HEK293 (cell line): ENCODE measurements around the gene CDH11.

Experiments used
- CTCF ChIA-PET: fragments of 350-600 bp; formaldehyde crosslinking; extraction: SDS; loops from one replicate; lab custom pipeline; 2021; ENCODE audit warnings: antibody characterized with exemption; lab: Yijun Ruan, JAX
- POLR2A ChIA-PET: fragments of 300-600 bp; formaldehyde crosslinking; extraction: SDS; loops from one replicate; lab custom pipeline; 2020; ENCODE audit warnings: antibody characterized with exemption, inconsistent platforms; lab: Yijun Ruan, JAX
- H3K27ac ChIP-seq: fragments of 200-500 bp; sonication (Bioruptor generic); 2 replicates; pipeline ENCODE4 v1.5.1; 2014; ENCODE audit warnings: low read depth, low read length, control low read depth, inconsistent platforms; ENCODE audit errors: extremely low read depth
- H3K36me3 ChIP-seq, 2 experiments: fragments of 200-500 bp in 1 of 2; sonication (Bioruptor generic) in 1 of 2; 1 replicate in 1 of 2; 2 replicates in 1 of 2; pipeline ENCODE4 v1.5.1; 2014 to 2017; ENCODE audit warnings: inconsistent platforms in 2 of 2, low read length in 2 of 2; ENCODE audit not compliant: control insufficient read depth in 2 of 2, insufficient read depth in 1 of 2
- H3K4me1 ChIP-seq: fragments of 200-500 bp; sonication (Bioruptor generic); 2 replicates; pipeline ENCODE4 v1.5.1; 2014; ENCODE audit warnings: mild to moderate bottlenecking, low read length, inconsistent platforms; ENCODE audit not compliant: control insufficient read depth, insufficient read depth
- H3K4me3 ChIP-seq: 2 replicates; pipeline ENCODE4 v1.5.1; 2011; ENCODE audit warnings: low read depth, mild to moderate bottlenecking, control low read depth, low read length, moderate library complexity
- H3K9me3 ChIP-seq: fragments of 200-500 bp; sonication (Bioruptor generic); 2 replicates; pipeline ENCODE4 v1.5.1; 2014; ENCODE audit warnings: low read depth, low read length, inconsistent platforms; ENCODE audit not compliant: control insufficient read depth, insufficient read depth
- BCL11B ChIP-seq: fragments of 450-650 bp; formaldehyde crosslinking; IDR thresholded peaks from 2 replicates; pipeline ENCODE4 v1.5.1; 2016; ENCODE audit warnings: low read depth, missing biosample characterization, missing genetic modification characterization
- MYNN ChIP-seq: fragments of 450-650 bp; formaldehyde crosslinking; IDR thresholded peaks from 2 replicates; pipeline ENCODE4 v1.5.1; 2016; ENCODE audit warnings: missing biosample characterization, missing genetic modification characterization, borderline replicate concordance
- SP3 ChIP-seq: fragments of 450-650 bp; formaldehyde crosslinking; IDR thresholded peaks from 2 replicates; pipeline ENCODE4 v1.5.1; 2016; ENCODE audit warnings: missing biosample characterization, missing genetic modification characterization
- TRIM28 ChIP-seq: IDR thresholded peaks from 2 replicates; pipeline ENCODE4 v1.6.1; 2011; ENCODE audit warnings: low read length, control low read depth, borderline replicate concordance
- ZBTB17 ChIP-seq: fragments of 450-650 bp; formaldehyde crosslinking; IDR thresholded peaks from 2 replicates; pipeline ENCODE4 v1.5.1; 2016; ENCODE audit warnings: missing biosample characterization, missing genetic modification characterization
- ZBTB48 ChIP-seq: fragments of 450-650 bp; formaldehyde crosslinking; IDR thresholded peaks from 2 replicates; pipeline ENCODE4 v1.5.1; 2016; ENCODE audit warnings: missing biosample characterization, missing genetic modification characterization
- ZBTB8A ChIP-seq: fragments of 450-650 bp; formaldehyde crosslinking; IDR thresholded peaks from 2 replicates; pipeline ENCODE4 v1.5.1; 2016; ENCODE audit warnings: missing biosample characterization, missing genetic modification characterization
- ZNF10 ChIP-seq: fragments of 450-650 bp; formaldehyde crosslinking; IDR thresholded peaks from 2 replicates; pipeline ENCODE4 v1.5.1; 2017; ENCODE audit warnings: missing biosample characterization, missing genetic modification characterization
- ZNF174 ChIP-seq: fragments of 450-650 bp; formaldehyde crosslinking; IDR thresholded peaks from 2 replicates; pipeline ENCODE4 v1.5.0; 2017; ENCODE audit warnings: missing biosample characterization, mild to moderate bottlenecking, missing genetic modification characterization
- ZNF211 ChIP-seq: fragments of 450-650 bp; formaldehyde crosslinking; IDR thresholded peaks from 2 replicates; pipeline ENCODE4 v1.5.1; 2016; ENCODE audit warnings: low read depth, missing biosample characterization, missing genetic modification characterization
- ZNF239 ChIP-seq: fragments of 450-650 bp; formaldehyde crosslinking; IDR thresholded peaks from 2 replicates; pipeline ENCODE4 v1.5.1; 2016; ENCODE audit warnings: missing biosample characterization, missing genetic modification characterization
- ZNF350 ChIP-seq: fragments of 450-650 bp; formaldehyde crosslinking; IDR thresholded peaks from 2 replicates; pipeline ENCODE4 v1.5.0; 2017; ENCODE audit warnings: missing biosample characterization, mild to moderate bottlenecking, missing genetic modification characterization
- ZNF48 ChIP-seq: fragments of 450-650 bp; formaldehyde crosslinking; IDR thresholded peaks from 2 replicates; pipeline ENCODE4 v1.5.1; 2016; ENCODE audit warnings: missing biosample characterization, missing genetic modification characterization
- ZNF623 ChIP-seq: fragments of 450-650 bp; formaldehyde crosslinking; IDR thresholded peaks from 2 replicates; pipeline ENCODE4 v1.5.1; 2016; ENCODE audit warnings: missing biosample characterization, missing genetic modification characterization
- ZNF658 ChIP-seq: fragments of 450-650 bp; formaldehyde crosslinking; IDR thresholded peaks from 2 replicates; pipeline ENCODE4; 2016; ENCODE audit warnings: missing biosample characterization, missing genetic modification characterization
- ZNF677 ChIP-seq: fragments of 450-650 bp; IDR thresholded peaks from 2 replicates; pipeline ENCODE4 v1.5.0; 2018; ENCODE audit warnings: missing biosample characterization, mild to moderate bottlenecking, missing genetic modification characterization, moderate library complexity
- ZNF707 ChIP-seq: fragments of 450-650 bp; formaldehyde crosslinking; IDR thresholded peaks from 2 replicates; pipeline ENCODE4 v1.5.1; 2016; ENCODE audit warnings: missing biosample characterization, missing genetic modification characterization
- ZNF776 ChIP-seq: fragments of 450-650 bp; formaldehyde crosslinking; IDR thresholded peaks from 2 replicates; pipeline ENCODE4 v1.5.0; 2017; ENCODE audit warnings: missing biosample characterization, missing genetic modification characterization, borderline replicate concordance
- ZNF777 ChIP-seq: fragments of 450-650 bp; formaldehyde crosslinking; IDR thresholded peaks from 2 replicates; pipeline ENCODE4 v1.5.1; 2017; ENCODE audit warnings: missing biosample characterization, missing genetic modification characterization, borderline replicate concordance
- ZNF791 ChIP-seq: fragments of 450-650 bp; formaldehyde crosslinking; IDR thresholded peaks from 2 replicates; pipeline ENCODE4 v1.5.1; 2016; ENCODE audit warnings: missing biosample characterization, missing genetic modification characterization
- ZNF830 ChIP-seq: fragments of 450-650 bp; IDR thresholded peaks from 2 replicates; pipeline ENCODE4 v1.5.0; 2018; ENCODE audit warnings: missing biosample characterization, missing genetic modification characterization, low read depth, mild to moderate bottlenecking, moderate library complexity
- ZNF837 ChIP-seq: fragments of 450-650 bp; formaldehyde crosslinking; IDR thresholded peaks from 2 replicates; pipeline ENCODE4 v1.5.1; 2016; ENCODE audit warnings: missing biosample characterization, missing genetic modification characterization
- TF ChIP-seq, protein P1 (sequence below): fragments of 450-650 bp; formaldehyde crosslinking; IDR thresholded peaks from 2 replicates; pipeline ENCODE4 v1.5.1; 2017; ENCODE audit warnings: missing biosample characterization, missing genetic modification characterization
- TF ChIP-seq, protein P2 (sequence below): fragments of 450-650 bp; formaldehyde crosslinking; IDR thresholded peaks from 2 replicates; pipeline ENCODE4 v1.5.1; 2016; ENCODE audit warnings: missing biosample characterization, missing genetic modification characterization
- TF ChIP-seq, protein P3 (sequence below): fragments of 450-650 bp; formaldehyde crosslinking; IDR thresholded peaks from 2 replicates; pipeline ENCODE4; 2016; ENCODE audit warnings: missing biosample characterization, missing genetic modification characterization
- TF ChIP-seq, protein P4 (sequence below): sonication (generic); formaldehyde crosslinking; IDR thresholded peaks from 2 replicates; pipeline ENCODE4 v1.8.1; 2022; ENCODE audit warnings: mild to moderate bottlenecking, moderate library complexity, missing genetic modification reagents

CDH11 gene

DNA sequence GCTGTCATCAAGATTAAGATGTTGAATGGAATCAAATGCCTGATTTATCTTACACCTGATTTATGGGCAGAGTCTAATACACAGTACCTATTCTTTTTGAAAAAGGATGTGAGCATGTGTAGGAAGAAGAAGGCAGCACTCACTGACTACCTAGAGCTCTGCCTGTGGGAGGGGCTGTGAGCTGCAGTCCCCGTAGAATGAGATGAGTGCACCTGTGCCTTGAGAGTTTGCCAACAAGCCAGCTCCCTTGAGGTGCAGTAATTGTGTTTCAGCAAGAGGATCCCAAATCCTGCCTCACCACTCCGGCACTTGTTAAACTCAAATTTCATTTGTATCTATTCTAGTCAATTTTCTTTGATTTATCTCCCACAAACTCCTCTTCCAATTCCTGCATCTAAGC is 46.0 kb downstream of the CDH11 start (continued):
- TF ChIP-seq ZNF211 (tag by site-specific recombination) = no peak
- TF ChIP-seq BCL11B (tag by site-specific recombination) = no peak
- no peak for TF ChIP-seq ZNF777 (tag by site-specific recombination)
- no peak for TF ChIP-seq ZNF837 (tag by site-specific recombination)
- no peak for TF ChIP-seq ZBTB48 (tag by site-specific recombination)
- TF ChIP-seq ZBTB17 (tag by site-specific recombination) = no peak
- TF ChIP-seq, protein P1, sequence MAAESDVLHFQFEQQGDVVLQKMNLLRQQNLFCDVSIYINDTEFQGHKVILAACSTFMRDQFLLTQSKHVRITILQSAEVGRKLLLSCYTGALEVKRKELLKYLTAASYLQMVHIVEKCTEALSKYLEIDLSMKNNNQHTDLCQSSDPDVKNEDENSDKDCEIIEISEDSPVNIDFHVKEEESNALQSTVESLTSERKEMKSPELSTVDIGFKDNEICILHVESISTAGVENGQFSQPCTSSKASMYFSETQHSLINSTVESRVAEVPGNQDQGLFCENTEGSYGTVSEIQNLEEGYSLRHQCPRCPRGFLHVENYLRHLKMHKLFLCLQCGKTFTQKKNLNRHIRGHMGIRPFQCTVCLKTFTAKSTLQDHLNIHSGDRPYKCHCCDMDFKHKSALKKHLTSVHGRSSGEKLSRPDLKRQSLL = no peak
- TF ChIP-seq TRIM28 = no peak
- TF ChIP-seq ZBTB8A = no peak
- TF ChIP-seq ZNF174 (tag by site-specific recombination) = no peak
- no peak for TF ChIP-seq ZNF830 (tag by site-specific recombination)
- TF ChIP-seq, protein P2, sequence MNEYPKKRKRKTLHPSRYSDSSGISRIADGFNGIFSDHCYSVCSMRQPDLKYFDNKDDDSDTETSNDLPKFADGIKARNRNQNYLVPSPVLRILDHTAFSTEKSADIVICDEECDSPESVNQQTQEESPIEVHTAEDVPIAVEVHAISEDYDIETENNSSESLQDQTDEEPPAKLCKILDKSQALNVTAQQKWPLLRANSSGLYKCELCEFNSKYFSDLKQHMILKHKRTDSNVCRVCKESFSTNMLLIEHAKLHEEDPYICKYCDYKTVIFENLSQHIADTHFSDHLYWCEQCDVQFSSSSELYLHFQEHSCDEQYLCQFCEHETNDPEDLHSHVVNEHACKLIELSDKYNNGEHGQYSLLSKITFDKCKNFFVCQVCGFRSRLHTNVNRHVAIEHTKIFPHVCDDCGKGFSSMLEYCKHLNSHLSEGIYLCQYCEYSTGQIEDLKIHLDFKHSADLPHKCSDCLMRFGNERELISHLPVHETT (tag by site-specific recombination) = no peak
- no peak for TF ChIP-seq SP3 (tag by site-specific recombination)
- TF ChIP-seq, all 188 proteins: peak for 0

DNA sequence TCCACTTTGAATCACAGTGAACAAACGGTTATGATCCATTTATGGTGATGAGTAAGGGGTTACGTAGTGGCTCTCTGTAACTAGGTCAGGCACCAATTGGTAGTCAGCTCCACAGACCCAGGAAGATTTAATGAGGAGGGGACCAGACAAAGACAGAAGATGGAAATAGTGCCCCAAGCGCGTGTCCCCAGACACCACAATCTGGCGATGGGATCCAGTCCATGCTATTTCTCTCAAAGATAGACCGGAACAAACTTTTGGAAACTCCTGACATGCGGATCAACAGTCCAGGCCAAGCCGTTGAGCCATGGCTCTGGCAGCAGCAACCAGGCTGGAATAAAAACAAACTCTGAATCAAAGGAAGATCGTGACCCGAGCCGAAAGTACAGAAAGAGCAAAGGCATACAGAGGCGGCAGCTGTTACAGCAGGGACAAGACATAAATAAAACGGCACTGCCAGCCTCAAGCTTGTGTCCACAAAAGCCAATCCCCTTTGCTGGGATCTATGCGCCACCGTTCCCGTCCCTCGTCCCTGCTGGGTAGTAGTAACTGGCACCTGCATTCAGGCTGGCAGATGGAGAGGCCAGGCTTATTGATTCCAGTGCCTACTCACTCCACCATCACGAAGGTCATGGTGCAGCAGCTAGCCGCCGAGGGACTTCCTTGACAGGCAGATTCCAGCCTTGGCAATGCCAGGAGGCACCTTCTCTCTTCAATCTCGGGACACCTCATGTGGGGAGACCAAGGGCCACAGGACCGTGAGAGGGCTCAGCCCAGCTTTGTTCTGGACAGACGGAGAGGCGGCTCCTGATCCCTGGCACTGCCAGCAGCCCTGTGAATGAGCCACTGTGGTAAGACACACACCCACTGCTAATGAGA is 50.2 kb downstream of the CDH11 start:
- TF ChIP-seq, protein P3, sequence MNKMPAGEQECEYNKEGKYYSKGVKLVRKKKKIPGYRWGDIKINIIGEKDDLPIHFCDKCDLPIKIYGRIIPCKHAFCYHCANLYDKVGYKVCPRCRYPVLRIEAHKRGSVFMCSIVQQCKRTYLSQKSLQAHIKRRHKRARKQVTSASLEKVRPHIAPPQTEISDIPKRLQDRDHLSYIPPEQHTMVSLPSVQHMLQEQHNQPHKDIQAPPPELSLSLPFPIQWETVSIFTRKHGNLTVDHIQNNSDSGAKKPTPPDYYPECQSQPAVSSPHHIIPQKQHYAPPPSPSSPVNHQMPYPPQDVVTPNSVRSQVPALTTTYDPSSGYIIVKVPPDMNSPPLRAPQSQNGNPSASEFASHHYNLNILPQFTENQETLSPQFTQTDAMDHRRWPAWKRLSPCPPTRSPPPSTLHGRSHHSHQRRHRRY (tag by site-specific recombination) = no peak
- TF ChIP-seq ZNF776 (tag by site-specific recombination) (no peak), ZNF791 (no peak), MYNN (no peak), BCL11B (tag by site-specific recombination) (no peak), ZNF350 (tag by site-specific recombination) (no peak), ZNF677 (no peak), ZNF623 (tag by site-specific recombination) (no peak), ZNF658 (no peak)
- ChIA-PET CTCF (no interaction called here), POLR2A (no interaction called here)
- no peak overlapping the region for H3K27ac ChIP-seq
- H3K9me3 ChIP-seq = no peaks in the 10 kb centered on the region
- peaks cover 5% of the 10 kb centered on the region; the same call in 1 of the 2 replicates for H3K4me1 ChIP-seq
- no peaks in the 10 kb centered on the region for H3K36me3 ChIP-seq
- H3K4me3 ChIP-seq = no peak overlapping the region

DNA sequence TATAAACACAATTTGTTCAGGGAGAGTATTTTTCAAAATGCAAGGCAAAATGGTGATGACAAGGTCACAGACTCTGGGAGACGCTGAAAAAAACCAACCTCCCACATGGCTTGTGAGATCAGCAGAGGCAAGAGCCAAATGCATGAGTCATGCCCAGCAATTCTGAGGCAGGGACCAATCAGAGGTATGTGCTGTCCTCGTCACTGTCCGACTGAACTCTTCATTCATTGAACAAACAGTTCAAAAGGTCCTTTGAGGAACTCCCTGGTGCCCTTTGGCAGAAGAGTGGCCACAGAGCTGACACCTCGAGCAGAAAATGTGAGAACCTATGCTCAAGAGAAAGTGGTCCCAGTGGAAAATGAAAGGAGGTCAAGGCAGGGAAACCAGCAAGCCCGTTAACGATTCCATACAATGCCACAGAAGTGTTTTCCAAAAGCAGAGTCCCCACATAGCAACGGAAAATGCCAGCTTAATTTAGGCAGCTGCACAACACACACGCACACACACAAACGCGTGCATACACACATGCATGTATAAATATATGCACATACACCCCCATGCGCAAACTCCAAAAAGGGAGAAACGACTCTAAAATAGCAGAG is 50.9 kb downstream of the CDH11 start:
- H3K27ac ChIP-seq = no peak overlapping the region
- TF ChIP-seq ZNF10 (tag by site-specific recombination) (no peak), ZNF48 (no peak), ZNF239 (tag by site-specific recombination) (no peak), ZNF707 (tag by site-specific recombination) (no peak), ZNF174 (tag by site-specific recombination) (no peak)
- TF ChIP-seq, protein P4, sequence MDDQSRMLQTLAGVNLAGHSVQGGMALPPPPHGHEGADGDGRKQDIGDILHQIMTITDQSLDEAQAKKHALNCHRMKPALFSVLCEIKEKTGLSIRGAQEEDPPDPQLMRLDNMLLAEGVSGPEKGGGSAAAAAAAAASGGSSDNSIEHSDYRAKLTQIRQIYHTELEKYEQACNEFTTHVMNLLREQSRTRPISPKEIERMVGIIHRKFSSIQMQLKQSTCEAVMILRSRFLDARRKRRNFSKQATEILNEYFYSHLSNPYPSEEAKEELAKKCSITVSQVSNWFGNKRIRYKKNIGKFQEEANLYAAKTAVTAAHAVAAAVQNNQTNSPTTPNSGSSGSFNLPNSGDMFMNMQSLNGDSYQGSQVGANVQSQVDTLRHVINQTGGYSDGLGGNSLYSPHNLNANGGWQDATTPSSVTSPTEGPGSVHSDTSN (CRISPR knock-in tag) = no peak

More for the DNA sequence above, 50.9 kb downstream of the CDH11 start:
- Histone ChIP-seq H3K36me3 (no peaks in the 10 kb centered on the region), H3K4me1 (peaks cover 5% of the 10 kb centered on the region; the same call in 1 of the 2 replicates), H3K9me3 (no peaks in the 10 kb centered on the region), H3K4me3 (no peak overlapping the region)
- ChIA-PET POLR2A (no interaction called here), CTCF (no interaction called here)
